ENCODE data around the gene UNC13A.
"Not testable (repeated sequence)": the region's sequence is repeated elsewhere in the genome, so short reads cannot be mapped to it uniquely, and the experiment has no call there.

- not testable (repeated sequence) for TF ChIP-seq POLR2AphosphoS5 (IDR thresholded peaks at IDR 0.05); CTCF (IDR thresholded peaks at IDR 0.05; ENCODE audit: poor library complexity, severe bottlenecking); EP300 (conservative IDR thresholded peaks at IDR 0.05; ENCODE audit: poor library complexity, severe bottlenecking); TAF1 (IDR thresholded peaks at IDR 0.05; ENCODE audit: low read depth); SMC3 (conservative IDR thresholded peaks at IDR 0.05; ENCODE audit: poor library complexity); EZH2 (IDR thresholded peaks at IDR 0.05; ENCODE audit: borderline replicate concordance, insufficient read depth, low read length, poor library complexity, severe bottlenecking)
Observed at GRCh38 chr19:17570291-17570690, 117.9 kb downstream of the UNC13A start.

All from neural cell (in vitro differentiated cells).